ENCODE data around the gene HDDC3.

DNA sequence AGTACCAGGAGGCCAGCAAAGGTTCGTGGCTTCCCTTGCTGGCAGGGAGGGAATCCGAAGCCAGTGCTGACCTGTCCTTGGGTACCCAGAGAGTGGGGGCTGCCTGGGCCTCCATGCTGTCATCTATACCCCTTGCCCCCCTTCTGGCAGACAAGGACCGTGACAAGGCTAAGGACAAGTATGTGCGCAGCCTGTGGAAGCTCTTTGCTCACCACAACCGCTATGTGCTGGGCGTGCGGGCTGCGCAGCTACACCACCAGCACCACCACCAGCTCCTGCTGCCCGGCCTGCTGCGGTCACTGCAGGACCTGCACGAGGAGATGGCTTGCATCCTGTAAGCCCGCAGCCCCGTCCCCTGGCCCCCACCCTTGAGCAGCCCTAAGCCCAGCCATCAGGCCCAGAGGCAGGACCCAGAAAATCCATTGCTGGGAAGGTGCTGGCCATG, 45.3 kb downstream of the HDDC3 start:
- TF ChIP-seq, protein P1, sequence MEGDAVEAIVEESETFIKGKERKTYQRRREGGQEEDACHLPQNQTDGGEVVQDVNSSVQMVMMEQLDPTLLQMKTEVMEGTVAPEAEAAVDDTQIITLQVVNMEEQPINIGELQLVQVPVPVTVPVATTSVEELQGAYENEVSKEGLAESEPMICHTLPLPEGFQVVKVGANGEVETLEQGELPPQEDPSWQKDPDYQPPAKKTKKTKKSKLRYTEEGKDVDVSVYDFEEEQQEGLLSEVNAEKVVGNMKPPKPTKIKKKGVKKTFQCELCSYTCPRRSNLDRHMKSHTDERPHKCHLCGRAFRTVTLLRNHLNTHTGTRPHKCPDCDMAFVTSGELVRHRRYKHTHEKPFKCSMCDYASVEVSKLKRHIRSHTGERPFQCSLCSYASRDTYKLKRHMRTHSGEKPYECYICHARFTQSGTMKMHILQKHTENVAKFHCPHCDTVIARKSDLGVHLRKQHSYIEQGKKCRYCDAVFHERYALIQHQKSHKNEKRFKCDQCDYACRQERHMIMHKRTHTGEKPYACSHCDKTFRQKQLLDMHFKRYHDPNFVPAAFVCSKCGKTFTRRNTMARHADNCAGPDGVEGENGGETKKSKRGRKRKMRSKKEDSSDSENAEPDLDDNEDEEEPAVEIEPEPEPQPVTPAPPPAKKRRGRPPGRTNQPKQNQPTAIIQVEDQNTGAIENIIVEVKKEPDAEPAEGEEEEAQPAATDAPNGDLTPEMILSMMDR (IDR thresholded peaks at IDR 0.05; ENCODE audit: insufficient read depth, low read depth, low read length) = no peak
- no peak for TF ChIP-seq EZH2 (IDR thresholded peaks at IDR 0.05; ENCODE audit: insufficient read depth, low read length)
